ENCODE data around the gene MAGT1.
"Not testable (repeated sequence)": the region's sequence is repeated elsewhere in the genome, so short reads cannot be mapped to it uniquely, and the experiment has no call there.

MAGT1 gene

DNA sequence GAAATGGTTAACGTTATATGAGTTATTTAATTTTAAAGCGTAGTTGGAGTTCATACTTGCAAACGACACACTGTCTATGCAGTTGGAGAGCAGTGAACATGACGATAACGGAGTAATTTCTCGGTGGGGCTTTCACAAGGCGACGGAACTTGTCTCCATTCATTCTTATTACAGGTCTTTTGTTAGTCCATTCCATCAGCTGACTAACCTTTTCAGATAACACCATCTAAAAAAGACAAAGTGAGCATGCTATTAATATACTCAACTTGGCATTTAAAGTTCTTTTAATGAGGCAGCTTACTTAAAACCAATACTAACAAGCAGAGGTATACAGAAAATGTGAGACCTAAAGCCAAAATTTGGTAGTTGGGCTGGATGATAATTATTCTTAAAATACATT lies 19.9 kb downstream of the MAGT1 start:
- no peak for DNase-seq (ENCODE audit: low read depth in 2 of 2, low spot score in 1 of 2)

DNA sequence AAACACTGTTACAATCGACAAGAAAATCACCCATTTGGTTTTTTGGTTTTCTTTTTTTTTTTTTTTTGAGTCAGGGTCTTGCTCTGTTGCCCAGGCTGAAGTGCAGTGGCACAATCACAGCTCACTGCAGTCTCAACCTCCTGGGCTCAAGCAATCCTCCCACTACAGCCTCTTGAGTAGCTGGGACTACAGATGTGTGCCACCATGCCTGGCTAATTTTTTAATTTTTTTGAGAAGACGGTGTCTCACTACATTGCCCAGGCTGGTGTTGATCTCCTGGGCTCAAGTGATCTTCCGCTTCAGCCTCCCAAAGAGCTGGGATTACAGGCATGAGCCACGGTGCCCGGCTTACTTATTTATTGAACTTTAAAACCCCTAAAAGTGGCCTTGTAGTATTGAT lies 63.7 kb downstream of the MAGT1 start:
- DNase-seq (ENCODE audit: low read depth in 2 of 2, low spot score in 1 of 2), result not testable (repeated sequence)

DNA sequence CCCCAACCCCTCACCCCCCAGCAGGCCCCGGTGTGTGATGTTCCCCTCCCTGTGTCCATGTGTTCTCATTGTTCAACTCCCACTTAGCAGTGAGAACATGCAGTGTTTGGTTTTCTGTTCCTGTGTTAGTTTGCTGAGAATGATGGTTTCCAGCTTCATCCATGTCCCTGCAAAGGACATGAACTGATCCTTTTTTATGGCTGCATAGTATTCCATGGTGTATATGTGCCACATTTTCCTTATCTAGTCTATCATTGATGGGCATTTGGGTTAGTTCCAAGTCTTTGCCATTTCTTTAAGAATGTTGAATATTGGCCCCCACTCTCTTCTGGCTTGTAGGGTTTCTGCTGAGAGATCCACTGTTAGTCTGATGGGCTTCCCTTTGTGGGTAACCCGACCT lies 73.2 kb downstream of the MAGT1 start:
- DNase-seq (ENCODE audit: low read depth in 2 of 2, low spot score in 1 of 2), result not testable (repeated sequence)

DNA sequence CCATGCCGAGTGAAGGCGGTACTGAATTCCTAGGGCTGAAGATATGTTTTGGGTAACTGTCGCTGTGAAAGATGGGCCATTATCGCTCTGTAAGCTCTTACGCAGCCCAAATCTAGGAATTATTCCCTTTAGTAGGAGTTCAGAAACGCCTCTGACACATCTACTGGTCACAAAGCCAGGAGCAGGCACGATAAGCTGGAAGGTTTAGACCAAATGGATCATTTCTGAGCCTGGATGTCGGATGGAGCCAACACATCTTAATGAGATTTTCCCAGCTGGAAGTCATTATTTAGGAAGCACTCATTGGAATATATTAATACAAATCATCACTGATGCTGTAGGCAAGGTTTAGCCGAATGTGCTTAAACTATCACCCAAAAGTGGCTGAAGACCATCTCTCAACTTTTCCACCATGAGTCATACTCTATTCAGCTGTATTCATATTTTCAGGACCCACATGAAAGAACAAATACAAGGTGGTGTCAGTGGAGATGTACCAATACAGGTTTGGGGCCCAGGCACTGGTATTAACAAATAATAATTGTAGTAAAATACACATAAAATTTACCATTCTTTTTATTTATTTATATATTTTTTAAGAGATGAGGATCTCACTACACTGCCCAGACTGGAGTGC lies 75.0 kb downstream of the MAGT1 start:
- no peak for DNase-seq (ENCODE audit: low read depth in 2 of 2, low spot score in 1 of 2)

DNA sequence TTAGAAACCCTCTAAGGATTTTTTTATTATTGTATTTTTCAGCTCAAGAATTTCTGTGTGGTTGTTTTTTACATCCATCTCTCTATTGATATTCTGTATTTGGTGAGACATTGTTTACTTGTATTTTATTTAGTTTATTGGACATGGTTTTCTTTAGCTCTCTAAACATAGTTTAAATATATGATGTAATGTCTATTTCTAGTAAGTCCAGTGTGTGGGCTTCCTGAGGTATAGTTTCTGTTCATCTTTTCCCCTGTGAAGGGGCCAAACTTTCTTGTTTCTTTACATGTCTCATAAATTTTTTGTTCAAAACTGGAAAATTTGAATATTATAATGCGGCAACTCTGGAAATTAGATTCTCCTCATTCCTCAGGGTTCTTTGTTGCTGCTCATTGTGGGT lies 81.0 kb downstream of the MAGT1 start:
- no peak for DNase-seq (ENCODE audit: low read depth in 2 of 2, low spot score in 1 of 2)

DNA sequence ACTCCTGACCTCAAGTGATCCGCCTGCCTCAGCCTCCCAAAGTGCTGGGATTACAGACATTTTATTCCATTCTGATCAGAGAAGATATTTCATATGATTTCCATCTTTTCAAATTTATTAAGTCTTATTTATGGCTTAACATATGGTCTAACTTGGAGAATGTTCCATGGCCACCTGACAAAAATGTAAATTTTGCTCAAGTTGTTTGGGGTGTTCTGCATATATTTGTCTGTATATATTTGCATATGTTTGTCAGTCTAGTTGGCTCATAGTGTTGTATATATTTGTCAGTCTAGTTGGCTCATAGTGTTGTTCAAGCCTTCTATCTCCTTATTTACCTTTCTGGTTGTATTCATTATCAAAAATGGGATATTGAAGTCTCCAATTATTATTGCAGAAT lies 93.0 kb downstream of the MAGT1 start:
- DNase-seq (ENCODE audit: low read depth in 2 of 2, low spot score in 1 of 2), result no peak

DNA sequence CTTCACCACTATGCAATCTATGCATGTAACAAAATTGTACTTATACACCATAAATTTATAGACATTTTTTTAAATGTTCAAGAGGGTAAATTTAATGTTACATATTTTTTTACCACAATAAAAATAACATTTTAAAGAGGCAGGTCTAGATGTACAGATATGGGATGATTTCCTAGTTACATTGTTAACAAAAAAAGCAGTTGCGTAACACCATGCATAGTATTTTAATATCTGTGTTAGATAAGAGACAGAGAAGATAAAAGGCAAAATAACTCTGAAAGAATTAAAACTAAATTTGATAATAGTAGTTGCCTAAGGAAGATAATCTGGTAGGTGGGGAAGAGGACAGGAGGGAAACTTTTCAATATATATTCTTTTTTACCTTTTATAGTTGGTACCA lies 100.1 kb downstream of the MAGT1 start:
- no peak for DNase-seq (ENCODE audit: low read depth in 2 of 2, low spot score in 1 of 2)

DNA sequence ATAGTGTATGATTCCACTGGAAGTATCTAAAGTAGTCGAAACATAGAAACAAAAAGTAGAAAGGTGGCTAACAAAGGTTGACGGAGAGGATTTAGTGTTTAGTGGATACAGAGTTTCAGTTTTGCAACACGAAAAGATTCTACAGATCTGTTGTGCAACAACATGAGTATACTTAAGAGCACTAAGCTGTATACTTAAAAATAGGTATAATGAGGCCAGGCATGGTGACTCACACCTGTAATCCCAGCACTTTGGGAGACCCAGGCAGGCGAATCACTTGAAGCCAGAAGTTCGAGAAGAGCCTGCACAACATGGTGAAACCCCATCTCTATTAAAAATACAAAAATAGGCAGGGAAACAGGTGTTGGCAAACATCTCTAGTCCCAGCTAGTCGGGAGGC lies 101.3 kb downstream of the MAGT1 start:
- DNase-seq (ENCODE audit: low read depth in 2 of 2, low spot score in 1 of 2), result no peak

DNA sequence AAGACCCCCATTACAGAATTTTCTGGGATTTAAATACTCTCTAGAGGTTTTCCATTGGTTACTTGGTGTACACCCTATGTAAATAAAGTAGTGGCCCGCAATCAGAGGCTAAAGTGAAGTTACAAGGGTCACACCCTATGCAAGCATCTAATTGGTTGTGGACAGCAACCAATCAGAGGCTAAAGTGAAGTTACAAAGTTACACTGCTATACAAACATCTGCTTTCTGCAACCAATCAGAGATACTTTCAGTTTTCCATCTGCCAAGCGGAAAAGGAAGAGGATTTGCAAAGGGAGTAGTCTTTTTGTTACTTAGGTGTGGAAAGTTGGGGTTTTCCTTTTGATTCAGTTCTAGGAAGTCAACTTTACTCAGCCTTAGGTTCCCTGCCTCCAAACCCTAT lies 107.2 kb downstream of the MAGT1 start:
- no peak for DNase-seq (ENCODE audit: low read depth in 2 of 2, low spot score in 1 of 2)

DNA sequence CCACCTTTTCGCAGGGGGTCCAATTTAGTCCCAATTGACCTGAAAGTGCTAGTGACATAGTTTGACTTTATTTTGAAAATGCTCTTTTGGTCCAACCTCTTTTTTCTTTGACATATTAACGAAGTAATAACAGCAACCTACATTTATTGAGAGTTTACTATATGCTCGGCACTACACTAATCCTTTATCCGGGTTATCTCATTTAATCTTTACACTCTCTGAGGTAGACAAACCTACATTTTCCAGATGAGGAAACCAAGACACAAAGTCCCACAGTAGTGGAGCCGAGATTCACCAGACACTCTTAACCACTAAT lies 108.9 kb downstream of the MAGT1 start:
- no peak for DNase-seq (ENCODE audit: low read depth in 2 of 2, low spot score in 1 of 2)

DNA sequence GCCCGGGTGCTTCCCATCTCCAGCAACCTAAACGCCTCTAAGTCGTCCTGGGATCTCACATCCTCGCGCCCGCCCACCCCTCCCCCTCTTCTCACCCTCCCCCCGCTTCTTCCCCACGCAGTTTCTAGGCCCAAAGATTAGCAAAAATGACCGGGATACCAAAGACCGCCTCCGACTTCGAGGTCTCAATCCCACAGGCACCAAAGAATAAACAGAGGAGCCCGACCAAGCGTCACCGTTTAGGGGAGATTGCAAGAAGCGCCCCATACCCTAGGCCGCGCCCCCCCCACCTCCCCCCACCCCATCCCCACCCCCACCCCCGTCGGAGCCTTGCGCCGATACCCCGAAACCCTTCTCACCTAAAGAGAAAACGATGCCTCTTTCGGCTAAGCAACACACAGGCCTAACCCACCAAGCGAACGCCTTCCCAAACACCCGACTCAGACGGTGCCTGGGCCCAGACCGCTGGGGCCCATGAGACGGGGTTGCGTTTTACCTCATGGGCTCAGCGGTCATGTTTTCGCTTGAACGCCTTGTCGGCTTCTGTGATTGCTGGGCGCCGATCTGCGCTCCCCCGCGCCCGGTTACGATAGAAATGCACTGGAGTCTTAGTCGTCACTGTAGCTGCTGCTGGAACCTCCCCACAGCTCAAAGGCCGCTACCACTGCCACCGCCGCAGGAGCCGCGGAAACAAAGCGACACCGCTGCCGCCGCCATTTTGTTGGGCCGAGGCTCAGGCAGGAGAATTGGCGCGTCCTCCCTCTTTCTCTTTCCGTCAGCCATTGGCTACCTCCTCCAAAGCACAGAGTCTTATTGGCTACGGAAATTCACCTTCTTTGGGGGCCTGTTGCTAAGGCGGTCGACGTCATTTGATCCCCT lies 109.5 kb downstream of the MAGT1 start, which contains the start of gene ATRX:
TSS of gene ATRX (minus strand) at position 731 of the 879 bp plus-strand sequence. CDS start at position 516, 215 bp downstream.
- peak; percentile 36 to 53 for DNase-seq (ENCODE audit: low read depth in 2 of 2, low spot score in 1 of 2)

DNA sequence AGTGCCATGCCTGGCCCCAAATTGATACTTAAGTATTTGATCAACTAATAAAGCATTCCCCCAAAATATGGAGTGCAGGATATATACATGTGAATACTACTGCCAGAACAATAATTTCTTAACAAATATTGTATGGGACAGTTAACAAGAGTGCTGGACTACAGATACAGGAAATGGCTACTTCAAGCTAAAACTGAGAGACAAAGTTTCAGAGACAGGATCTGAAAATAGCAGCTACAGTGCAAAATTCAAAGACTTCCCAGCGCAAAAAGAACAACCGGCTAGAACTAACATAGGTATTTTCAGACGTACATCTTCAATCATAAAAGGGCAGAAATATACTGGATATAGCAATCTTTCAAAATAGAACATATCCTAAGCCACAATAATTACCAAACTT lies 115.5 kb downstream of the MAGT1 start:
- DNase-seq (ENCODE audit: low read depth in 2 of 2, low spot score in 1 of 2), result no peak

DNA sequence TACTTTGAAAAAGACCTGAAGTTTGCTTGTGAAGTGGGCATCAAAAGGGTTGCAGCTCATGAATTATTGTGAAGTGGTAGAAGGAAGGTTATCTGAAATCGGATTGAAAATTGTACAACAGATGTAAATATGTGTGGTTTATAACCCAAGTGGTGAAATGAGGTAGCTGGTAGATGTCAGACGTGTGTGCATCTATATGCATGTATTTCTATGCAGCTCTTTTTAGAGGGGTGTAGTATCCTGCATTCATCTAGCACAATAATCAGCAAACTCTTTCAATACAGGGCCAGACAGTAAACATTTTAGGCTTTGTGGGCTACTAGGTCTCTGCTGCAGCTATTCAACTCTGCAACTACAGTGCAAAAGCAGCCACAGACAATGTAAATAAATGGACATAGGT lies 118.6 kb downstream of the MAGT1 start:
- DNase-seq (ENCODE audit: low read depth in 2 of 2, low spot score in 1 of 2), result no peak

Data from stimulated activated CD8-positive, alpha-beta memory T cell treated with anti-CD3 and anti-CD28 coated beads, Interleukin-4, amount 100 ng/mL, for 4 hours (primary cell).